NCI-H774 (cell line): ENCODE results near the gene ADRA2B.
"Not testable (repeated sequence)": the region's sequence is repeated elsewhere in the genome, so short reads cannot be mapped to it uniquely, and the experiment has no call there.

Source experiments
- DNase-seq: peaks from one replicate; lab custom pipeline; 2025; lab: John Stamatoyannopoulos, UW

The ADRA2B gene

DNA sequence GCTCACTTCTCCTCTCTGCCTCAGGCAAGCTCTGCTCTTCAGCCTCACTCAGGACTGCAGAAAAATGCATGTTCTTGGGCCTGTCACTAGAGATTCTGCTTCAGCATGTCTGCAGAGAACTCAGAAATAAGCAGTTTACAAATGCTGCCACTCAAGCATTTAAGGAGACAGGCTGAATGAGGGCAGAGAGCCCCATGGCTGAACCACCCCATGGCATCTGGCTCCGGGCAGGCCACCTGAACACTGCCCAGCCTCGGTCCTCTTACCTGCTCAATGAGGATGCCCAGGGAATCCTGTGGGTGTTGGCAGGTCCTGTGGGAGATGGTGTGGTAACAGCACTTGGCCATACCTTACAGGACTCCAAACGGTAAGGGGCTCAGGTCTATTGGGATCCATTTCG is 50.4 kb downstream of the ADRA2B start:
- DNase-seq: not testable (repeated sequence)

DNA sequence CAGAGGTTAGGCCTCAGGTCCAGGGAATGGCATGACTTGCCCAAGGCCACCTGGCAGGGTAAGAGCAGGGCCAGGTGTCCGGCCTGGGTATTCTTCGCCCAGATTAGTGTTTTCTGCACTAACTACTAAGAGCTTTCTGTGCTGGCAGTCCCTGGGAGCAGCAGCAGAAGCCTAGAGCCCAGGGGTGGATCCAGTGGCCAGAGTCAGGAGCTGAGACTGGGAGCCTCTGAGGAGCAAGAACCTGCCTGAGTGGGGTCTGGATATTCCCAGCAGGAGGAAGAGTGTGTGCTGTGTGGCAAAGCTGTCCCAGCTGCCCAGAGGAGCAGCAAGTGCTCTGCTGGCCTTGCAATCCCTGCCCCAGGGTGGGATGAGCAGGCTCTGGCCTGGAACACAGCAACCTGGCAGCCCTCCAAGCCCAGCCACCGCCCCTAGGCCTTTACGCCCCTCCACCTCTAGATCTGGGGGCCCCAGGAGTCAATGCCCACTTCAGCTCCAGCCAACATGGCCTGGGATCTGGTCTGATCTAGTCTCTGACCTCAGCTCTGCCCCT is 50.9 kb downstream of the ADRA2B start:
- DNase-seq: no peak

DNA sequence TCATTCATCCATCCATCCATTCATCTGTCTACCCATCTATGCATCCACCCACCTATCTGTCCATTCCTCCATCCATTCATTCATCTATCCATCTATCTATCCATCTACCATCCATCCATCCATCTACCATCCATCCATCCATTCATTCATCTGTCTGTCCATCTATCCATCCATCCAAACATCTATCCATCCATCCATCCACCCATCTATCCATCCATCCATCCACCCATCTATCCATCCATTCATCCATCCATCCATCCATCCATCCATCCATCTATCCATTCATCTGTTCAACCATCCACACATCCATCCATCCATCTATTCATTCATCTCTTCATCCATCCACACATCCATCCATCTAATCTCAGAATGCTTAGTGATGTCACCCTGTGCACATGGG is 51.6 kb downstream of the ADRA2B start:
- DNase-seq: not testable (repeated sequence)

DNA sequence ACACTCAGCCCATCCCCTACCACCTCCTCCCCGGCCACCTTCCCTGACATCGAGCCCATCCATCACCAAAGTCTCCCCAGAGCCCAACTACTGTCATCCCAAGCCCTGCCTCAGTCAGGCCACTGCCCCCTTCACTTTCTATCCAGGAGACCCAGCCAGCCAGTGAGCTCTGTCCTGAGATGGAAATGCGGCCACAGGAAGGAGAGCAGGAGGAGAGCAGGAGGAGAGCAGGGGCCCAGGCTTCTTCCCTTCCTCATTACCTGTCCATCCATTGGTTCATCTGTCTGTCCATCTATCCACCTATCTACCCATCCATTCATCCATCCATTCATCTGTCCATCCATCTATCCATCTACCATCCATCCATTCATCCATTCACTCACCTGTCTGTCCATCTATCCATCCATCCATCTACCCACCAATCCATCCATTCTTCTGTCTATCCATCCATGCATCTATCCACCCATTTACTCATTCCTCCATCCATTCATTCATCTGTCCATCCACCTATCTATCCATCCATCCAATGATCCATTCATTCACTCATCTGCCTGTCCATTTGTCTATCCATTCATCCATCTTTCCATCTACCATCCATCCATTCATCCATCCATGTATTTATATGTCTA is 52.2 kb downstream of the ADRA2B start:
- not testable (repeated sequence) for DNase-seq

DNA sequence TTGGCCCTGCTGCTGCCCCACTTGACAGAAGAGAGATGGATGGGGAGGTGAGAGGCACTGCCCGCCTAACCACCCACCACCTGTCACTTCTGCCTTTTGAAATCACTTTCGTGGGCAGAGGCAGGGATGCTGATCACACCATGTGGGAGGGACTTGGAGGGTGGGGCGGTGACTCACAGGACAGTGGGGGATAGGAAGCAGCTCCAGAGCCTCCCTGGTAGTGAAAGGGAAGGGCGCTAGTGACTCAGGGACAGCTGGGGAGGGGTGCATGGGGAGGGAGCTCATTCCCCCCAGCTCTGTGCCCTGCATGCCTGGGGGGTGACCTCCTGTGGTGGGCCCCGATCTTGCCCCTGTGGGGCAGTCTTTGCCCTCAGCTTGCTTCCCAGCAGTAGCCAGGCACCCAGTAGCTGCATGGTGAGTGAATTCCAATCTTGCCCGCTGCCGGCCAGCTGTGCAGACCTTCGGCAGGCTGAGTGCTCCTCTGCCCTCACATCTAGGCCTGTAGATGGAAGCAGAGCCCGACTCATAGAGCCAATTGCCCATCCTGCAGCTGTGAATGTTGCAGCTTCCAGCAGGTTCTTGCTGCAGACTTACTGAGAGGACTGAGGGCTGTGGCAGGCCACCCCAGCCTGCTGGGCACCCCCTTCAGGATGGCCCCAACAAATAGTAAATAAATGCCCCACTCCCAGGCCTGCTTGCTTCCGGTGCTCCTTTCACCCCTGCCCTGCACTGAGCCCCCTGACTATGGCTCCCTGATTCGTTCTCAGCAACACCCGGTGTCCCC is 53.1 kb downstream of the ADRA2B start:
- not testable (repeated sequence) for DNase-seq
